CD4-positive, alpha-beta T cell (primary cell): ENCODE data around the gene COX7B. TPM values are rescaled to one million over a fixed set of nuclear protein-coding genes. Genes with fewer than 3 reads are reported as not detected.
A peak's percentile ranks its signal among the peaks of the same experiment; 100 is the strongest.
"Not testable (repeated sequence)": the region's sequence is repeated elsewhere in the genome, so short reads cannot be mapped to it uniquely, and the experiment has no call there.

Source experiments
- ATAC-seq: fragments of 200-7000 bp; cut with Tn5 transposase; one replicate; pipeline ENCODE4 v1.10.0; 2022; ENCODE audit warnings: mild to moderate bottlenecking; ENCODE audit not compliant: poor library complexity
- CTCF ChIA-PET: fragments of 350-600 bp; sonication (Branson Sonifier 250); formaldehyde crosslinking; loops from one replicate; lab custom pipeline; 2021; ENCODE audit warnings: antibody characterized with exemption, inconsistent platforms; lab: Charles Lee
- POLR2A ChIA-PET: fragments of 350-600 bp; sonication (Branson Sonifier 250); formaldehyde crosslinking; loops from one replicate; lab custom pipeline; 2021; ENCODE audit warnings: antibody characterized with exemption, inconsistent platforms; lab: Charles Lee
- DNase-seq, 14 experiments: peaks; one replicate each; pipeline ENCODE4 v3.0.0-alpha.2; 2013 to 2020; ENCODE audit warnings: mixed read lengths in 2 of 14
- H3K27ac ChIP-seq, 2 donors: one replicate each; pipeline versions ENCODE4 v1.5.1 to v1.7.0; 2013; ENCODE audit warnings: low read length in 2 of 2, low read depth in 1 of 2, mild to moderate bottlenecking in 1 of 2
- H3K27me3 ChIP-seq, 2 experiments: 1 replicate in 1 of 2; 2 replicates in 1 of 2; pipeline versions ENCODE4 v1.6.1 to v1.7.0; 2013; ENCODE audit warnings: low read length in 2 of 2, control low read depth in 1 of 2, mild to moderate bottlenecking in 1 of 2, moderate library complexity in 1 of 2; ENCODE audit not compliant: insufficient read depth in 2 of 2, control insufficient read depth in 1 of 2
- H3K36me3 ChIP-seq: one replicate; pipeline ENCODE4 v1.6.1; 2013; ENCODE audit warnings: low read length, control low read depth; ENCODE audit not compliant: insufficient read depth
- H3K4me1 ChIP-seq: one replicate; pipeline ENCODE4 v1.6.1; 2013; ENCODE audit warnings: low read length, control low read depth; ENCODE audit not compliant: insufficient read depth
- H3K4me3 ChIP-seq: one replicate; pipeline ENCODE4 v1.5.1; 2013; ENCODE audit warnings: mild to moderate bottlenecking, low read length, moderate library complexity
- H3K9me3 ChIP-seq, 2 experiments: 1 replicate in 1 of 2; 2 replicates in 1 of 2; pipeline versions ENCODE4 v1.6.1 to v1.7.0; 2013; ENCODE audit warnings: low read length in 2 of 2, mild to moderate bottlenecking in 2 of 2, control low read depth in 1 of 2, moderate library complexity in 1 of 2; ENCODE audit not compliant: control insufficient read depth in 1 of 2, insufficient read depth in 1 of 2
- H3K27ac Mint-ChIP-seq: one replicate; pipeline ENCODE4 v1.8.0; 2020; ENCODE audit warnings: mixed read lengths
- H3K27me3 Mint-ChIP-seq: one replicate; pipeline ENCODE4 v1.8.0; 2021; ENCODE audit warnings: mixed read lengths
- H3K36me3 Mint-ChIP-seq: one replicate; pipeline ENCODE4 v1.8.0; 2021; ENCODE audit warnings: low read depth, mixed read lengths
- H3K4me1 Mint-ChIP-seq: one replicate; pipeline ENCODE4 v1.8.0; 2021; ENCODE audit warnings: low read depth, mixed read lengths
- H3K4me3 Mint-ChIP-seq: one replicate; pipeline ENCODE4 v1.8.0; 2020; ENCODE audit warnings: mild to moderate bottlenecking, mixed read lengths
- H3K9me3 Mint-ChIP-seq: one replicate; pipeline ENCODE4 v1.8.0; 2020; ENCODE audit warnings: mixed read lengths
- CTCF ChIP-seq: fragments of 200-600 bp; IDR thresholded peaks from one replicate; pipeline ENCODE4 v1.8.0; 2022; ENCODE audit warnings: antibody characterized with exemption, mild to moderate bottlenecking
- intact Hi-C, 2 experiments: fragments of 100-400 bp; cut with DNase I in 1 of 2; cut with micrococcal nuclease in 1 of 2; formaldehyde crosslinking; loops; one replicate each; pipeline versions ENCODE4 v1.15.1 to v1.9.0; 2023 to 2025; cut with DNase I, micrococcal nuclease
- polyA plus RNA-seq, 2 donors: library from polyadenylated mRNA; unstranded; fragments of 120-200 nt; gene quantifications; one replicate each; pipeline ENCODE4 v1.2.1, GENCODE V29; 2013
- total RNA-seq, 174 experiments: library from RNA in 2 of 174; stranded (reverse) in 2 of 174; gene quantifications; one replicate each; pipeline ENCODE4 v1.2.3 and lab custom pipeline; 2021 to 2026

COX7B gene
- total RNA-seq (100 to 1,000 TPM; 106 to 117 TPM), total RNA-seq (lab: John Stamatoyannopoulos, UW) (26.9 to 113 (median 48.8) reads per million in 172 experiments)
- polyA plus RNA-seq (2013, experiment 1 of 2): 213 TPM
- polyA plus RNA-seq (2013, experiment 2 of 2): 152 TPM

- POLR2A ChIA-PET: interaction anchor here (0.6 to 3.0 kb wide), 19 partner anchors 11 to 1620 kb away, joined by 3 to 67 read pairs (median 4); partner anchors contain the start of genes ATP7A, ATRX and PGK1
- Histone ChIP-seq H3K27me3 (no peaks in the 10 kb centered on the region), H3K4me1 (peaks cover 17% of the 10 kb centered on the region), H3K36me3 (peaks cover 16% of the 10 kb centered on the region), H3K4me3 (peak within 1 kb of the TSS; percentile 77), H3K9me3 (no peaks in the 10 kb centered on the region), H3K27ac (peak within 1 kb of the TSS; percentile 80 to 82)
- Mint-ChIP-seq H3K27ac (peak within 1 kb of the TSS; percentile 99), H3K9me3 (no peaks in the 10 kb centered on the region), H3K27me3 (no peaks in the 10 kb centered on the region), H3K4me3 (peak within 1 kb of the TSS; percentile 95), H3K4me1 (peaks cover 37% of the 10 kb centered on the region), H3K36me3 (peaks cover 44% of the 10 kb centered on the region)
- intact Hi-C loops: loop anchor here (5.0 to 10.0 kb wide), 5 partner anchors 112 to 1474 kb away; partner anchors contain the start of genes ATRX (in 1 of the 2), MAGEE1 (in 1 of the 2), P2RY10 (in 1 of the 2) and PGK1 (in 1 of the 2)
- CTCF ChIA-PET: interaction anchor here (1.1 to 3.5 kb wide), 4 partner anchors 11 to 205 kb away, joined by 3 to 30 read pairs (median 10); partner anchors contain the start of genes ATP7A and PGK1
- ATAC-seq: peak; percentile 62
- peak; percentile 48 for TF ChIP-seq CTCF
- peak; percentile 18 to 95 (median 47) for DNase-seq
These were observed at the start of gene COX7B for GRCh38 chrX:77899081-77899828. Gene COX7B (plus strand): TSS chrX:77899468. CDS start chrX:77899554, 86 bp downstream.

- no peak overlapping the region for H3K27ac ChIP-seq
- no peaks in the 10 kb centered on the region for H3K27me3 Mint-ChIP-seq
- no peak overlapping the region for H3K4me3 ChIP-seq
- H3K36me3 Mint-ChIP-seq: peaks cover 33% of the 10 kb centered on the region
- H3K4me1 ChIP-seq: no peaks in the 10 kb centered on the region
- no peak for ATAC-seq
- ChIA-PET CTCF (no interaction called here), POLR2A (no interaction called here)
- H3K9me3 ChIP-seq: no peaks in the 10 kb centered on the region
- peaks cover 4% of the 10 kb centered on the region for H3K4me1 Mint-ChIP-seq
- no peak overlapping the region for H3K27ac Mint-ChIP-seq
- TF ChIP-seq CTCF: no peak
- intact Hi-C loops: no loop called here
- no peak for DNase-seq
- H3K9me3 Mint-ChIP-seq: no peaks in the 10 kb centered on the region
- H3K36me3 ChIP-seq: peaks cover 34% of the 10 kb centered on the region
- H3K27me3 ChIP-seq: no peaks in the 10 kb centered on the region
- no peak overlapping the region for H3K4me3 Mint-ChIP-seq
These were observed 23.9 kb upstream of the COX7B start for GRCh38 chrX:77875372-77875771.

GRCh38 chrX:77881418-77881817 is 17.9 kb upstream of the COX7B start:
- peaks cover 15% of the 10 kb centered on the region for H3K36me3 Mint-ChIP-seq
- CTCF ChIA-PET, ATAC-seq, H3K27me3 ChIP-seq, POLR2A ChIA-PET, H3K4me3 Mint-ChIP-seq, intact Hi-C loops, H3K4me1 Mint-ChIP-seq, H3K27ac ChIP-seq, H3K4me1 ChIP-seq, H3K9me3 Mint-ChIP-seq, H3K9me3 ChIP-seq, H3K36me3 ChIP-seq, H3K27me3 Mint-ChIP-seq, H3K4me3 ChIP-seq, DNase-seq, H3K27ac Mint-ChIP-seq: not testable (repeated sequence)
